A375 (cell line): Measurements from ENCODE around the gene C10orf105. TPM values are rescaled to one million over a fixed set of nuclear protein-coding genes. Genes with fewer than 3 reads are reported as not detected.

Source experiments
- total RNA-seq: library from RNA; depleted of rRNA; stranded (reverse); fragments of >200 nt; shearing (Covaris generic); gene quantifications from 2 replicates; pipeline ENCODE4 v1.2.3, GENCODE V29; 2014; rRNA removed

The C10orf105 gene, protein sequence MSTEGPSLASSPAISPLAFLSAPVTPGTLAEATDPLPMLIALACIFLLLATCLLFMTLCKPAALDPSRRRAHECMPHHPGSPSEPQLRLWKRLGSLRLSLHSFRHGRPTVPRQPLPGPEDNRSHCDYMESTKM
- not detected in 2 replicates for total RNA-seq

DNA sequence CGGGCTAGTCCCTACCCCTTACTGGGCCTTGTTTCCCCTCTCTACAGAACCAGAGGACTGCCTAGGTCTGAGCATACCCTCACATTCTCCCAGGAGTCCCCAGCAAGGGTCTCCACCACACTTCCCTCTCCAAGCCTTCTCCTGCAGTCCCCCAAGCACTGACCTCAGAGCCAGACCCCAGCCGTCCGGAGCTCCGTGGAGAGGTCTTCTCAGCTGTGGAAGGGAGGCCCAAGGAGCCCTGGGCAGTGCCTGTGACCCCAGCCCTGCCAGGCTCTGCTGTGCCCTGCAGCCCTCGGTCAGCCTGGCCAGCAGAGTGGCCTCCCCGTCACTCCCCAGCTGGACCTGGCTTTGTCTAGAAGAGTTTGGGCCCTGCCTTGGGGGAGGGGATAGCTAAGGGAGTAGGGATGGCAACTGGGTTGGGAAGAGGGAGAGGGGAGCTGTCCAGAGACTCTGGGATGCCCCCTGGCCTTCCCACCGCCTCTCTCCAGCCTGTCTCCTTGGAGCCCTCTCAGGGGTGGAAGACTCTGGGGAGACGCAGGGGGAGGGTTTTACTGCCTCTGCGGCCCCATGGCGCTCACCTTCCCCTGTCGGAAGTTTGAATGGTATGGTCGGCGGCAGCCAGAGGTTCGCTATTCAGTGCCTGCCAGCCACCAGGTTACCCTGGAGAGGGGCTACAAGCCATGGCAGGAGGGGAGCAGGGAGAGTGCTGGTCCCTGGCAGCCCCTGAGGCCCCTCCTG, at the start of gene C10orf105:
Gene C10orf105 (minus strand): TSS at position 315 of the 738 bp plus-strand sequence. CDS start 3,441 bp downstream, outside the sequence.

Other genes starting within 250 kb of the C10orf105 start
- gene VSIR, start 53.7 kb upstream of the C10orf105 start, total RNA-seq, result 7.4 and 9.5 TPM in 2 replicates
- gene PSAP, start 131.5 kb upstream of the C10orf105 start, total RNA-seq, result 390 and 399 TPM in 2 replicates
- 17.9 and 18.5 TPM in 2 replicates for gene CHST3, start 244.6 kb upstream of the C10orf105 start, total RNA-seq